ENCODE measurements around the gene FXR2. TPM values are rescaled to one million over a fixed set of nuclear protein-coding genes. Genes with fewer than 3 reads are reported as not detected.

FXR2 gene
- total and polyA plus RNA-seq, 9 of the 15 experiments (the other 6 are each of a cell fraction or from before 2014, with no cell fraction given), result 2.0 to 49.3 (median 24.5) TPM

- TF ChIP-seq, protein P1, sequence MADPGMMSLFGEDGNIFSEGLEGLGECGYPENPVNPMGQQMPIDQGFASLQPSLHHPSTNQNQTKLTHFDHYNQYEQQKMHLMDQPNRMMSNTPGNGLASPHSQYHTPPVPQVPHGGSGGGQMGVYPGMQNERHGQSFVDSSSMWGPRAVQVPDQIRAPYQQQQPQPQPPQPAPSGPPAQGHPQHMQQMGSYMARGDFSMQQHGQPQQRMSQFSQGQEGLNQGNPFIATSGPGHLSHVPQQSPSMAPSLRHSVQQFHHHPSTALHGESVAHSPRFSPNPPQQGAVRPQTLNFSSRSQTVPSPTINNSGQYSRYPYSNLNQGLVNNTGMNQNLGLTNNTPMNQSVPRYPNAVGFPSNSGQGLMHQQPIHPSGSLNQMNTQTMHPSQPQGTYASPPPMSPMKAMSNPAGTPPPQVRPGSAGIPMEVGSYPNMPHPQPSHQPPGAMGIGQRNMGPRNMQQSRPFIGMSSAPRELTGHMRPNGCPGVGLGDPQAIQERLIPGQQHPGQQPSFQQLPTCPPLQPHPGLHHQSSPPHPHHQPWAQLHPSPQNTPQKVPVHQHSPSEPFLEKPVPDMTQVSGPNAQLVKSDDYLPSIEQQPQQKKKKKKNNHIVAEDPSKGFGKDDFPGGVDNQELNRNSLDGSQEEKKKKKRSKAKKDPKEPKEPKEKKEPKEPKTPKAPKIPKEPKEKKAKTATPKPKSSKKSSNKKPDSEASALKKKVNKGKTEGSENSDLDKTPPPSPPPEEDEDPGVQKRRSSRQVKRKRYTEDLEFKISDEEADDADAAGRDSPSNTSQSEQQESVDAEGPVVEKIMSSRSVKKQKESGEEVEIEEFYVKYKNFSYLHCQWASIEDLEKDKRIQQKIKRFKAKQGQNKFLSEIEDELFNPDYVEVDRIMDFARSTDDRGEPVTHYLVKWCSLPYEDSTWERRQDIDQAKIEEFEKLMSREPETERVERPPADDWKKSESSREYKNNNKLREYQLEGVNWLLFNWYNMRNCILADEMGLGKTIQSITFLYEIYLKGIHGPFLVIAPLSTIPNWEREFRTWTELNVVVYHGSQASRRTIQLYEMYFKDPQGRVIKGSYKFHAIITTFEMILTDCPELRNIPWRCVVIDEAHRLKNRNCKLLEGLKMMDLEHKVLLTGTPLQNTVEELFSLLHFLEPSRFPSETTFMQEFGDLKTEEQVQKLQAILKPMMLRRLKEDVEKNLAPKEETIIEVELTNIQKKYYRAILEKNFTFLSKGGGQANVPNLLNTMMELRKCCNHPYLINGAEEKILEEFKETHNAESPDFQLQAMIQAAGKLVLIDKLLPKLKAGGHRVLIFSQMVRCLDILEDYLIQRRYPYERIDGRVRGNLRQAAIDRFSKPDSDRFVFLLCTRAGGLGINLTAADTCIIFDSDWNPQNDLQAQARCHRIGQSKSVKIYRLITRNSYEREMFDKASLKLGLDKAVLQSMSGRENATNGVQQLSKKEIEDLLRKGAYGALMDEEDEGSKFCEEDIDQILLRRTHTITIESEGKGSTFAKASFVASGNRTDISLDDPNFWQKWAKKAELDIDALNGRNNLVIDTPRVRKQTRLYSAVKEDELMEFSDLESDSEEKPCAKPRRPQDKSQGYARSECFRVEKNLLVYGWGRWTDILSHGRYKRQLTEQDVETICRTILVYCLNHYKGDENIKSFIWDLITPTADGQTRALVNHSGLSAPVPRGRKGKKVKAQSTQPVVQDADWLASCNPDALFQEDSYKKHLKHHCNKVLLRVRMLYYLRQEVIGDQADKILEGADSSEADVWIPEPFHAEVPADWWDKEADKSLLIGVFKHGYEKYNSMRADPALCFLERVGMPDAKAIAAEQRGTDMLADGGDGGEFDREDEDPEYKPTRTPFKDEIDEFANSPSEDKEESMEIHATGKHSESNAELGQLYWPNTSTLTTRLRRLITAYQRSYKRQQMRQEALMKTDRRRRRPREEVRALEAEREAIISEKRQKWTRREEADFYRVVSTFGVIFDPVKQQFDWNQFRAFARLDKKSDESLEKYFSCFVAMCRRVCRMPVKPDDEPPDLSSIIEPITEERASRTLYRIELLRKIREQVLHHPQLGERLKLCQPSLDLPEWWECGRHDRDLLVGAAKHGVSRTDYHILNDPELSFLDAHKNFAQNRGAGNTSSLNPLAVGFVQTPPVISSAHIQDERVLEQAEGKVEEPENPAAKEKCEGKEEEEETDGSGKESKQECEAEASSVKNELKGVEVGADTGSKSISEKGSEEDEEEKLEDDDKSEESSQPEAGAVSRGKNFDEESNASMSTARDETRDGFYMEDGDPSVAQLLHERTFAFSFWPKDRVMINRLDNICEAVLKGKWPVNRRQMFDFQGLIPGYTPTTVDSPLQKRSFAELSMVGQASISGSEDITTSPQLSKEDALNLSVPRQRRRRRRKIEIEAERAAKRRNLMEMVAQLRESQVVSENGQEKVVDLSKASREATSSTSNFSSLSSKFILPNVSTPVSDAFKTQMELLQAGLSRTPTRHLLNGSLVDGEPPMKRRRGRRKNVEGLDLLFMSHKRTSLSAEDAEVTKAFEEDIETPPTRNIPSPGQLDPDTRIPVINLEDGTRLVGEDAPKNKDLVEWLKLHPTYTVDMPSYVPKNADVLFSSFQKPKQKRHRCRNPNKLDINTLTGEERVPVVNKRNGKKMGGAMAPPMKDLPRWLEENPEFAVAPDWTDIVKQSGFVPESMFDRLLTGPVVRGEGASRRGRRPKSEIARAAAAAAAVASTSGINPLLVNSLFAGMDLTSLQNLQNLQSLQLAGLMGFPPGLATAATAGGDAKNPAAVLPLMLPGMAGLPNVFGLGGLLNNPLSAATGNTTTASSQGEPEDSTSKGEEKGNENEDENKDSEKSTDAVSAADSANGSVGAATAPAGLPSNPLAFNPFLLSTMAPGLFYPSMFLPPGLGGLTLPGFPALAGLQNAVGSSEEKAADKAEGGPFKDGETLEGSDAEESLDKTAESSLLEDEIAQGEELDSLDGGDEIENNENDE (IDR thresholded peaks at IDR 0.05; ENCODE audit: low read depth, low read length), result no peak
- TF ChIP-seq IRF9 (tag; IDR thresholded peaks at IDR 0.05), result no peak
- TF ChIP-seq E2F4 (CRISPR knock-in tag; IDR thresholded peaks at IDR 0.05; ENCODE audit: low read depth), result no peak
- TF ChIP-seq, protein P2, sequence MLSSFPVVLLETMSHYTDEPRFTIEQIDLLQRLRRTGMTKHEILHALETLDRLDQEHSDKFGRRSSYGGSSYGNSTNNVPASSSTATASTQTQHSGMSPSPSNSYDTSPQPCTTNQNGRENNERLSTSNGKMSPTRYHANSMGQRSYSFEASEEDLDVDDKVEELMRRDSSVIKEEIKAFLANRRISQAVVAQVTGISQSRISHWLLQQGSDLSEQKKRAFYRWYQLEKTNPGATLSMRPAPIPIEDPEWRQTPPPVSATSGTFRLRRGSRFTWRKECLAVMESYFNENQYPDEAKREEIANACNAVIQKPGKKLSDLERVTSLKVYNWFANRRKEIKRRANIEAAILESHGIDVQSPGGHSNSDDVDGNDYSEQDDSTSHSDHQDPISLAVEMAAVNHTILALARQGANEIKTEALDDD (IDR thresholded peaks at IDR 0.05), result no peak
- TF ChIP-seq ZNF785 (CRISPR knock-in tag; IDR thresholded peaks at IDR 0.05), result no peak
- no peak for TF ChIP-seq TFAM (CRISPR knock-in tag; conservative IDR thresholded peaks at IDR 0.05)
- TF ChIP-seq ZKSCAN3 (CRISPR knock-in tag; IDR thresholded peaks at IDR 0.05), result no peak
- TF ChIP-seq ZBTB17 (CRISPR knock-in tag; IDR thresholded peaks at IDR 0.05), result no peak
- TF ChIP-seq FOXJ2 (tag; IDR thresholded peaks at IDR 0.05), result no peak
- no peak for TF ChIP-seq MTA1 (IDR thresholded peaks at IDR 0.05; ENCODE audit: borderline replicate concordance)
- TF ChIP-seq MCM2 (IDR thresholded peaks at IDR 0.05; ENCODE audit: low read depth), result no peak
Measured at GRCh38 chr17:7572338-7572587, 42.4 kb downstream of the FXR2 start (continued).

Data from K562 (cell line).